Thymus (tissue), 11 donors: ENCODE results near the gene HACD4. TPM values are rescaled to one million over a fixed set of nuclear protein-coding genes. Genes with fewer than 3 reads are reported as not detected.

Source experiments
- DNase-seq, 9 donors: peaks; one replicate each; pipeline ENCODE4 v3.0.0-alpha.2; 2013; ENCODE audit warnings: low spot score in 9 of 9, low read depth in 6 of 9, missing footprints in 1 of 9
- H3K27ac ChIP-seq, 2 donors: one replicate each; pipeline ENCODE4 v1.5.1; 2013; ENCODE audit warnings: control low read depth in 1 of 2, low read depth in 1 of 2, low read length in 1 of 2, mild to moderate bottlenecking in 1 of 2, moderate library complexity in 1 of 2
- H3K27me3 ChIP-seq, 2 donors: one replicate each; pipeline ENCODE4 v1.5.1; 2013; ENCODE audit warnings: low read length in 1 of 2; ENCODE audit not compliant: control insufficient read depth in 2 of 2, insufficient read depth in 1 of 2
- H3K36me3 ChIP-seq, 2 donors: one replicate each; pipeline ENCODE4 v1.5.1; 2013; ENCODE audit warnings: low read length in 1 of 2, mild to moderate bottlenecking in 1 of 2, moderate library complexity in 1 of 2; ENCODE audit not compliant: control insufficient read depth in 2 of 2, insufficient read depth in 2 of 2
- H3K4me1 ChIP-seq, 2 donors: one replicate each; pipeline ENCODE4 v1.5.1; 2013; ENCODE audit warnings: low read length in 2 of 2; ENCODE audit not compliant: control insufficient read depth in 2 of 2, insufficient read depth in 2 of 2
- H3K4me3 ChIP-seq, 2 donors: one replicate each; pipeline ENCODE4 v1.5.1; 2013; ENCODE audit warnings: low read length in 2 of 2, control low read depth in 1 of 2, mild to moderate bottlenecking in 1 of 2
- H3K9me3 ChIP-seq, 2 donors: one replicate each; pipeline ENCODE4 v1.5.1; 2013; ENCODE audit warnings: low read length in 1 of 2, mild to moderate bottlenecking in 1 of 2; ENCODE audit not compliant: control insufficient read depth in 2 of 2, insufficient read depth in 1 of 2
- WGBS: extraction: QIAGEN DNeasy Blood & Tissue Kit; methylation state at CpG from one replicate; pipeline ENCODE4 v1.1.7; 2013; 5-methylcytosine and 5-hydroxymethylcytosine counted together
- polyA plus RNA-seq: library from polyadenylated mRNA; stranded (reverse); fragments of 200-250 nt; gene quantifications from one replicate; pipeline ENCODE4 v1.2.3, GENCODE V29; 2013
- total RNA-seq: library from RNA; stranded (reverse); fragments of 120-200 nt; gene quantifications from one replicate; pipeline ENCODE4 v1.2.4, GENCODE V29; 2013
- donor health status: healthy.

Gene HACD4
- total and polyA plus RNA-seq, 2 donors = 5.2 to 6.2 TPM

- 92% methylated on average over 8 of the region's 8 CpGs for WGBS
- no peak for DNase-seq
- Histone ChIP-seq H3K9me3 (peaks cover 0 to 5% of the 10 kb centered on the region in 2 donors), H3K36me3 (peaks cover 4 to 7% of the 10 kb centered on the region in 2 donors), H3K4me1 (peaks cover 0 to 18% of the 10 kb centered on the region in 2 donors), H3K27me3 (no peaks in the 10 kb centered on the region), H3K27ac (no peak overlapping the region), H3K4me3 (no peak overlapping the region)
Observed at GRCh38 chr9:21029661-21030060, 1.8 kb downstream of the HACD4 start.

GRCh38 chr9:21028466-21028865 is 3.0 kb downstream of the HACD4 start:
- Histone ChIP-seq H3K4me3 (no peak overlapping the region), H3K27me3 (no peaks in the 10 kb centered on the region), H3K36me3 (peaks cover 4 to 7% of the 10 kb centered on the region in 2 donors), H3K27ac (no peak overlapping the region), H3K9me3 (peaks cover 0 to 5% of the 10 kb centered on the region in 2 donors), H3K4me1 (peaks cover 0 to 18% of the 10 kb centered on the region in 2 donors)
- WGBS = 88% methylated on average over 3 of the region's 3 CpGs
- DNase-seq = no peak

- peaks cover 4 to 7% of the 10 kb centered on the region in 2 donors for H3K36me3 ChIP-seq
- peaks cover 0 to 18% of the 10 kb centered on the region in 2 donors for H3K4me1 ChIP-seq
- no peak for DNase-seq
- H3K9me3 ChIP-seq = peaks cover 0 to 5% of the 10 kb centered on the region in 2 donors
- H3K27ac ChIP-seq = no peak overlapping the region
- no peaks in the 10 kb centered on the region for H3K27me3 ChIP-seq
- WGBS = 96% methylated on average over 4 of the region's 4 CpGs
- no peak overlapping the region for H3K4me3 ChIP-seq
Observed at GRCh38 chr9:21027295-21027694, 4.1 kb downstream of the HACD4 start.

GRCh38 chr9:21023861-21024260 is 7.6 kb downstream of the HACD4 start:
- H3K4me3 ChIP-seq = no peak overlapping the region
- peaks cover 4 to 7% of the 10 kb centered on the region in 2 donors for H3K36me3 ChIP-seq
- no peaks in the 10 kb centered on the region for H3K9me3 ChIP-seq
- H3K4me1 ChIP-seq = no peaks in the 10 kb centered on the region
- 66% methylated on average over 2 of the region's 2 CpGs for WGBS
- H3K27ac ChIP-seq = no peak overlapping the region
- no peaks in the 10 kb centered on the region for H3K27me3 ChIP-seq
- DNase-seq = no peak

- peaks cover 0 to 5% of the 10 kb centered on the region in 2 donors for H3K36me3 ChIP-seq
- DNase-seq = no peak
Observed at GRCh38 chr9:21018177-21018576, 13.3 kb downstream of the HACD4 start.

GRCh38 chr9:21016701-21017491 is 14.5 kb downstream of the HACD4 start:
- no peak overlapping the region for H3K4me3 ChIP-seq
- H3K36me3 ChIP-seq = peaks cover 0 to 5% of the 10 kb centered on the region in 2 donors
- no peaks in the 10 kb centered on the region for H3K9me3 ChIP-seq
- no peak overlapping the region for H3K27ac ChIP-seq
- DNase-seq = no peak
- no peaks in the 10 kb centered on the region for H3K4me1 ChIP-seq
- H3K27me3 ChIP-seq = no peaks in the 10 kb centered on the region
- 97% methylated on average over 2 of the region's 2 CpGs for WGBS

More at GRCh38 chr9:21018177-21018576, 13.3 kb downstream of the HACD4 start:
- Histone ChIP-seq H3K4me3 (no peak overlapping the region), H3K9me3 (no peaks in the 10 kb centered on the region), H3K27me3 (no peaks in the 10 kb centered on the region), H3K4me1 (no peaks in the 10 kb centered on the region), H3K27ac (no peak overlapping the region)
- 99% methylated on average over 2 of the region's 2 CpGs for WGBS

GRCh38 chr9:21015995-21016394 is 15.4 kb downstream of the HACD4 start:
- H3K4me1 ChIP-seq = no peaks in the 10 kb centered on the region
- no peaks in the 10 kb centered on the region for H3K27me3 ChIP-seq
- H3K27ac ChIP-seq = no peak overlapping the region
- no peak for DNase-seq
- no peak overlapping the region for H3K4me3 ChIP-seq
- no peaks in the 10 kb centered on the region for H3K9me3 ChIP-seq
- H3K36me3 ChIP-seq = peaks cover 0 to 10% of the 10 kb centered on the region in 2 donors

- no peak for DNase-seq
- Histone ChIP-seq H3K27ac (no peak overlapping the region), H3K36me3 (peaks cover 0 to 14% of the 10 kb centered on the region in 2 donors), H3K4me1 (no peaks in the 10 kb centered on the region), H3K9me3 (no peaks in the 10 kb centered on the region), H3K4me3 (no peak overlapping the region), H3K27me3 (no peaks in the 10 kb centered on the region)
- 96% methylated on average over 5 of the region's 5 CpGs for WGBS
Observed at GRCh38 chr9:21015129-21015815, 16.2 kb downstream of the HACD4 start.

- Histone ChIP-seq H3K4me3 (no peak overlapping the region), H3K36me3 (peaks cover 9 to 21% of the 10 kb centered on the region in 2 donors), H3K4me1 (no peaks in the 10 kb centered on the region), H3K27me3 (no peaks in the 10 kb centered on the region), H3K27ac (peak overlapping the region in 1 of 2 donors; percentile 47), H3K9me3 (no peaks in the 10 kb centered on the region)
- DNase-seq = no peak
- 11% methylated on average over 2 of the region's 2 CpGs for WGBS
Observed at GRCh38 chr9:21002040-21002439, 29.4 kb downstream of the HACD4 start.
